Rectal smooth muscle tissue (tissue), 1 donor: ENCODE results near the gene ZBTB2.
"Not testable (repeated sequence)": the region's sequence is repeated elsewhere in the genome, so short reads cannot be mapped to it uniquely, and the experiment has no call there.

Experiments used
- H3K27ac ChIP-seq: one replicate; pipeline ENCODE4 v1.7.0; 2013; ENCODE audit warnings: low read depth, low read length, inconsistent platforms
- H3K27me3 ChIP-seq: one replicate; pipeline ENCODE4 v1.7.0; 2013; ENCODE audit warnings: low read length; ENCODE audit not compliant: control insufficient read depth, insufficient read depth
- H3K36me3 ChIP-seq: one replicate; pipeline ENCODE4 v1.7.0; 2013; ENCODE audit warnings: low read length; ENCODE audit not compliant: control insufficient read depth, insufficient read depth
- H3K4me1 ChIP-seq: one replicate; pipeline ENCODE4 v1.7.0; 2013; ENCODE audit warnings: low read length; ENCODE audit not compliant: control insufficient read depth, insufficient read depth
- H3K4me3 ChIP-seq: one replicate; pipeline ENCODE4 v1.7.0; 2013; ENCODE audit warnings: low read length
- H3K9ac ChIP-seq: one replicate; pipeline ENCODE4 v1.7.0; 2013; ENCODE audit warnings: low read length

Gene ZBTB2

GRCh38 chr6:151379933-151380847, 11.2 kb downstream of the ZBTB2 start:
- Histone ChIP-seq H3K36me3 (no peaks in the 10 kb centered on the region), H3K4me1 (peaks cover 3% of the 10 kb centered on the region), H3K4me3 (peak overlapping the region; percentile 41), H3K9ac (no peak overlapping the region), H3K27ac (no peak overlapping the region), H3K27me3 (no peaks in the 10 kb centered on the region)

GRCh38 chr6:151377095-151377494, 14.3 kb downstream of the ZBTB2 start:
- no peaks in the 10 kb centered on the region for H3K36me3 ChIP-seq
- H3K4me1 ChIP-seq, result peaks cover 3% of the 10 kb centered on the region
- H3K27ac ChIP-seq, result no peak overlapping the region
- H3K4me3 ChIP-seq, result no peak overlapping the region
- H3K27me3 ChIP-seq, result no peaks in the 10 kb centered on the region
- no peak overlapping the region for H3K9ac ChIP-seq

GRCh38 chr6:151376440-151376839, 14.9 kb downstream of the ZBTB2 start:
- no peak overlapping the region for H3K9ac ChIP-seq
- no peaks in the 10 kb centered on the region for H3K27me3 ChIP-seq
- H3K27ac ChIP-seq, result no peak overlapping the region
- peaks cover 3% of the 10 kb centered on the region for H3K4me1 ChIP-seq
- peaks cover under 1% of the 10 kb centered on the region for H3K36me3 ChIP-seq
- H3K4me3 ChIP-seq, result no peak overlapping the region

- H3K27ac ChIP-seq, result no peak overlapping the region
- H3K9ac ChIP-seq, result no peak overlapping the region
- peaks cover 3% of the 10 kb centered on the region for H3K4me1 ChIP-seq
- H3K27me3 ChIP-seq, result no peaks in the 10 kb centered on the region
- H3K36me3 ChIP-seq, result peaks cover 6% of the 10 kb centered on the region
- H3K4me3 ChIP-seq, result no peak overlapping the region
Measured at GRCh38 chr6:151375833-151376232, 15.5 kb downstream of the ZBTB2 start.

GRCh38 chr6:151374036-151374683, 17.2 kb downstream of the ZBTB2 start:
- Histone ChIP-seq H3K27me3 (no peaks in the 10 kb centered on the region), H3K36me3 (peaks cover 9% of the 10 kb centered on the region), H3K4me1 (peaks cover 6% of the 10 kb centered on the region), H3K9ac (no peak overlapping the region), H3K4me3 (no peak overlapping the region), H3K27ac (no peak overlapping the region)

- peaks cover 6% of the 10 kb centered on the region for H3K4me1 ChIP-seq
- no peak overlapping the region for H3K27ac ChIP-seq
- no peak overlapping the region for H3K9ac ChIP-seq
- H3K4me3 ChIP-seq, result no peak overlapping the region
- no peaks in the 10 kb centered on the region for H3K27me3 ChIP-seq
- peaks cover 9% of the 10 kb centered on the region for H3K36me3 ChIP-seq
Measured at GRCh38 chr6:151372164-151372563, 19.2 kb downstream of the ZBTB2 start.

DNA sequence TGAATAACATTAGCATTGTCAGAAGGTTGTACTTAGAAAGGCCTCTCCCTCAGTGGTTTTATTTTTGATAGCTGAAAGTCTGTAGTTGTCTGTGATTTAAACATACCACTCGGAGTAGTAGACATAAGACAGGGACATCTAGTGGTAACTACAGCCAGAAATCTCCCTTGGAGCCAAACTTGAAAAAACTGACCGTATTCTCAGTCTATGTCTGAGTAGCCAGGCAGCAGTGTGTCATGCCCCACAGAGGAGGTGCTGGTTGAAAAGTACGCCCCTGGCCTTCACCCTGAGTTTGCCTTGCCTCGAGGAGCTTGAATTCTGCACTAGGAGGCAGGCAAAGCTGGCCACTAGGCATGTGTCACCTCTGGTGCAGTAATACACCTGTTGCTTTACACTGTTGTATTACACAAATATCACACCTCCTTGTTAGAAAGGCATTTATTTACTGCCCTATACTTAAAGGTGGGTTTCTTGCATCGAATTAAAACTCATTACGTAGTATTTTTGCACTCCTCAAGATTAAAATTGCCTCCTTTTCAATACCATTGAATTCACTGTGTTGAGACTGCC, 20.8 kb downstream of the ZBTB2 start:
- Histone ChIP-seq H3K4me1 (peaks cover 6% of the 10 kb centered on the region), H3K27me3 (no peaks in the 10 kb centered on the region), H3K36me3 (peaks cover 20% of the 10 kb centered on the region), H3K9ac (no peak overlapping the region), H3K27ac (no peak overlapping the region), H3K4me3 (no peak overlapping the region)

GRCh38 chr6:151365233-151365632, 26.1 kb downstream of the ZBTB2 start:
- H3K27ac ChIP-seq, result no peak overlapping the region

GRCh38 chr6:151359486-151359885, 31.9 kb downstream of the ZBTB2 start:
- H3K36me3 ChIP-seq, result no peaks in the 10 kb centered on the region
- H3K4me1 ChIP-seq, result no peaks in the 10 kb centered on the region
- no peak overlapping the region for H3K9ac ChIP-seq
- H3K27ac ChIP-seq, result no peak overlapping the region
- no peaks in the 10 kb centered on the region for H3K27me3 ChIP-seq
- no peak overlapping the region for H3K4me3 ChIP-seq

More at GRCh38 chr6:151365233-151365632, 26.1 kb downstream of the ZBTB2 start:
- peaks cover 13% of the 10 kb centered on the region for H3K36me3 ChIP-seq
- H3K4me3 ChIP-seq, result no peak overlapping the region
- no peaks in the 10 kb centered on the region for H3K27me3 ChIP-seq
- H3K4me1 ChIP-seq, result peaks cover under 1% of the 10 kb centered on the region
- no peak overlapping the region for H3K9ac ChIP-seq

DNA sequence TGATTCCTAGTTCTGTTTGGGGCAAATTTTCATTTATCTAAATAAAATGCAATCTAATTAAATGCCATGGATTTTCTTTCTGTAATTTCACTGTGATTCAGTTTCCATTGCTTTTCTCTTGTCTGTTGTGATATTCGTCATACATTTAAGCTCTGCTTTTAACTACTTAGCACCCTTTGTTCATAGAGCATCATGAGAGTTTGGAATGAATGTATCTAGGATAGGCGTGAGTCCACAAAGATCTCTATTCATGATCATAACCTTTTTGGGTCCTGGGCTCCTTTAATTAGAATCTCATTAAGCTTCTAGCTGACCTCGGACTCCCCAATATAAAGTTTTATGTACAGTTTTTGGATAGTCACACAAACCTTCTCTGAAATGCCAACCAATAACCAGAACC, 32.9 kb downstream of the ZBTB2 start:
- no peaks in the 10 kb centered on the region for H3K4me1 ChIP-seq
- H3K9ac ChIP-seq, result no peak overlapping the region
- no peak overlapping the region for H3K27ac ChIP-seq
- no peaks in the 10 kb centered on the region for H3K27me3 ChIP-seq
- H3K4me3 ChIP-seq, result no peak overlapping the region
- no peaks in the 10 kb centered on the region for H3K36me3 ChIP-seq

DNA sequence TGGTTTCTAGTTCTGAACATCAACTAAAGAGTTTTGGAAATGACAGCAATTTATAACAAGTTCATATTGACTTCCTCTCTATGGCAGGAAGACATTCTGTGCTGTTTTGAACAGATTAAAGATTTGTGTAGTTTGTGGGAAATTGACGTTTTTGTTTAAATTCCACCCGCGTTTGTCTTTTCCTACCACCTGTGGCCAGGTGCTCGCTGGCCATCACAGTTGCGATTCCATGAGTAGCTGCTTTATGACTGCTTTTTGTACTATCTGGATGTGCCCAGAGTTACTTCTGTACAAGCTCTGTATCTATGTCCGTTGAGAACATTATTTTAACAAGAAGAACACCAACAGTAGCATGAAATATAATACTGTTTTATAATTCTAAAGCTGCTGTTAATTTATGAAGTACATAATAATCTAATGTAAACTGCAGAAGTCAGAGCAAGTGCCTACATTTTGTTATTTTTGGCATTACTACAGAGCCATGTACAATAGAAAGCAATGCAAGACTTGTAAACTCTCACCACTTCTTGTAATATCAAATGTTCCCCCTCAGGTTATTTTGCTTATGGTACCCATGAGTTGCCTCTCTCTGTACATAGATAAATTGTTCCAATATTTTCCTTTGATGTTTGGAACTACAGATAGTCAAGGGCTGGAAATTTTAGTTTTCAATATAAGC, 33.5 kb downstream of the ZBTB2 start:
- Histone ChIP-seq H3K9ac (no peak overlapping the region), H3K27me3 (no peaks in the 10 kb centered on the region), H3K36me3 (no peaks in the 10 kb centered on the region), H3K27ac (no peak overlapping the region), H3K4me3 (no peak overlapping the region), H3K4me1 (no peaks in the 10 kb centered on the region)

GRCh38 chr6:151356983-151357382, 34.4 kb downstream of the ZBTB2 start:
- not testable (repeated sequence) for H3K9ac ChIP-seq, H3K36me3 ChIP-seq, H3K4me1 ChIP-seq, H3K4me3 ChIP-seq, H3K27me3 ChIP-seq
- peak overlapping the region; percentile 10 for H3K27ac ChIP-seq
